Measurements from ENCODE around the gene STAT6. TPM values are rescaled to one million over a fixed set of nuclear protein-coding genes. Genes with fewer than 3 reads are reported as not detected.

Gene STAT6
- total RNA-seq, 1 donor from 2014 or later, result 33.8 TPM

DNA sequence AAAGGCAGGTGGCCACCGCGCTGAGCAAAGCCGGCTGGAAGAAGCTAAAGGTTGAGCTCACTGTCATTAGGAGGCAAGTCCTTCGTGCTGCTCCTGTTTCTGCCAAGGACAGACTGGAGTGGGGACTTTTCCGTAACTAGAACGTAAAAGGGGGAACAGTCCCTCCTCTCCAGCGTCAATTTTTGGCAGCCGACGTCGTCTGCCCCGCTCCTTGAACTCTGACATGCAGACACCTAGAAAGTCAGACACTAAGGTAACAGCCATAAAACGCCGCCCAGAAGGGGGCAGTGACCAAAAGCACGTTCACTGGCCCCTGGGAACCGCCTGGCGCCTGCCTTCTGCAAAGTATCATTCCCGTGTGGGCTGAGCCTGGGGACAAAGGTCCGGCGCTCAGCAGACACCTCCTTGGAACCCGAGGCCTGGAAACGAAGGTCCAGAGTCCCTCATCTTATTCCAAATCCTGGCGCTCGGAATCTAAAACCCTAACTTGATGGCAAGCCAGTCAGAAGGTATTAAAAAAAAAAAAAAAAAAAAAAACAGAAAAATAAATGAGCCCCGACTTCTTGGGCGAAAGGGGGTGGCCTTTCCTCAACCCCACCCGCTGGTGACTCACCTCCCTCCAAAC lies 16.1 kb upstream of the STAT6 start:
- Histone ChIP-seq H3K27ac (ENCODE audit: low read depth, low read length) (no peak overlapping the region), H3K27me3 (ENCODE audit: insufficient read depth, low read length) (no peaks in the 10 kb centered on the region)
- no peak for DNase-seq (ENCODE audit: low read depth)

DNA sequence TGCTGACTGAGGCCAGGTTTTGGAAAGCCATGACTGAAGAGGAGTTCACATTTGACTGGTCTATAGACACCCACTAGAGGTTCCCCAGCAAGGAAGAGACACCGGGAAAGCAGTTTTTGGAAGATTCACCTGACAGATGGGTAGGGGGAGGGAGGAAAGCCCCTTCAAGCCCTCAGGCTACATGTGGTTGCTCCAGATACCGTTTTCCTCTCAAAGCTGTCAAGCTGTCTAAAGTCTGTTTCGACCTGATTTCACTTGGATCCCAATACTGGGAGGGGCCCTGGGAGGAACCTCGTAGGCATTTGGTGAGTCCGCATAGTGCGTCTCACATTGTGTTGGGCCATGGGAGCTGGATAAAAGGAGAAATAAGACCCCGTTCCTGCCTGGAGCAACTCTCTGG lies 15.4 kb upstream of the STAT6 start:
- Histone ChIP-seq H2AFZ (ENCODE audit: low read depth, low read length) (no peak overlapping the region), H3K36me3 (ENCODE audit: insufficient read depth, low read length) (no peaks in the 10 kb centered on the region), H3K4me2 (ENCODE audit: low read length) (peak overlapping the region; percentile 99), H3K9ac (ENCODE audit: low read length) (no peak overlapping the region), H3K79me2 (ENCODE audit: insufficient read depth, low read length) (peaks cover 30% of the 10 kb centered on the region), H3K4me1 (ENCODE audit: insufficient read depth, low read length) (peaks cover 24% of the 10 kb centered on the region), H3K4me3 (ENCODE audit: insufficient read depth, low read depth, low read length) (no peak overlapping the region), H4K20me1 (ENCODE audit: insufficient read depth, low read length) (peaks cover 21% of the 10 kb centered on the region), H3K27me3 (ENCODE audit: insufficient read depth, low read length) (no peaks in the 10 kb centered on the region), H3K9me3 (ENCODE audit: insufficient read depth, low read depth, low read length) (no peaks in the 10 kb centered on the region), H3K27ac (ENCODE audit: low read depth, low read length) (no peak overlapping the region)
- no peak overlapping the region for H3K27ac Mint-ChIP-seq (ENCODE audit: unreplicated experiment)
- no peaks in the 10 kb centered on the region for H3K9me3 Mint-ChIP-seq (ENCODE audit: unreplicated experiment)
- TF ChIP-seq EZH2 (IDR thresholded peaks at IDR 0.05; ENCODE audit: insufficient read depth, low read length), result no peak
- TF ChIP-seq, protein P1, sequence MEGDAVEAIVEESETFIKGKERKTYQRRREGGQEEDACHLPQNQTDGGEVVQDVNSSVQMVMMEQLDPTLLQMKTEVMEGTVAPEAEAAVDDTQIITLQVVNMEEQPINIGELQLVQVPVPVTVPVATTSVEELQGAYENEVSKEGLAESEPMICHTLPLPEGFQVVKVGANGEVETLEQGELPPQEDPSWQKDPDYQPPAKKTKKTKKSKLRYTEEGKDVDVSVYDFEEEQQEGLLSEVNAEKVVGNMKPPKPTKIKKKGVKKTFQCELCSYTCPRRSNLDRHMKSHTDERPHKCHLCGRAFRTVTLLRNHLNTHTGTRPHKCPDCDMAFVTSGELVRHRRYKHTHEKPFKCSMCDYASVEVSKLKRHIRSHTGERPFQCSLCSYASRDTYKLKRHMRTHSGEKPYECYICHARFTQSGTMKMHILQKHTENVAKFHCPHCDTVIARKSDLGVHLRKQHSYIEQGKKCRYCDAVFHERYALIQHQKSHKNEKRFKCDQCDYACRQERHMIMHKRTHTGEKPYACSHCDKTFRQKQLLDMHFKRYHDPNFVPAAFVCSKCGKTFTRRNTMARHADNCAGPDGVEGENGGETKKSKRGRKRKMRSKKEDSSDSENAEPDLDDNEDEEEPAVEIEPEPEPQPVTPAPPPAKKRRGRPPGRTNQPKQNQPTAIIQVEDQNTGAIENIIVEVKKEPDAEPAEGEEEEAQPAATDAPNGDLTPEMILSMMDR (IDR thresholded peaks at IDR 0.05; ENCODE audit: insufficient read depth, low read depth, low read length), result no peak
- H3K36me3 Mint-ChIP-seq (ENCODE audit: low read depth, unreplicated experiment), result no peaks in the 10 kb centered on the region
- H3K4me3 Mint-ChIP-seq (ENCODE audit: unreplicated experiment), result peak overlapping the region; percentile 85
- DNase-seq (ENCODE audit: low read depth) (no peak), FAIRE-seq (no peak)
- peaks cover 12% of the 10 kb centered on the region for H3K4me1 Mint-ChIP-seq (ENCODE audit: low read depth, unreplicated experiment)
- H3K27me3 Mint-ChIP-seq (ENCODE audit: low read depth, unreplicated experiment), result no peaks in the 10 kb centered on the region

More for the DNA sequence above, 16.1 kb upstream of the STAT6 start:
- H3K9me3 ChIP-seq (ENCODE audit: insufficient read depth, low read depth, low read length), result no peaks in the 10 kb centered on the region
- TF ChIP-seq, protein P1 (IDR thresholded peaks at IDR 0.05; ENCODE audit: insufficient read depth, low read depth, low read length), result no peak
- no peak for TF ChIP-seq EZH2 (IDR thresholded peaks at IDR 0.05; ENCODE audit: insufficient read depth, low read length)
- no peaks in the 10 kb centered on the region for H3K36me3 Mint-ChIP-seq (ENCODE audit: low read depth, unreplicated experiment)
- peak overlapping the region; percentile 27 for H2AFZ ChIP-seq (ENCODE audit: low read depth, low read length)
- no peak for FAIRE-seq
- H3K4me1 Mint-ChIP-seq (ENCODE audit: low read depth, unreplicated experiment), result peaks cover 16% of the 10 kb centered on the region
- peak overlapping the region; percentile 99 for H3K4me2 ChIP-seq (ENCODE audit: low read length)
- no peaks in the 10 kb centered on the region for H3K27me3 Mint-ChIP-seq (ENCODE audit: low read depth, unreplicated experiment)
- H3K4me3 Mint-ChIP-seq (ENCODE audit: unreplicated experiment), result peak overlapping the region; percentile 85
- H3K79me2 ChIP-seq (ENCODE audit: insufficient read depth, low read length), result peaks cover 37% of the 10 kb centered on the region
- peaks cover 28% of the 10 kb centered on the region for H4K20me1 ChIP-seq (ENCODE audit: insufficient read depth, low read length)
- peak overlapping the region; percentile 86 for H3K4me3 ChIP-seq (ENCODE audit: insufficient read depth, low read depth, low read length)
- no peaks in the 10 kb centered on the region for H3K36me3 ChIP-seq (ENCODE audit: insufficient read depth, low read length)
- no peaks in the 10 kb centered on the region for H3K9me3 Mint-ChIP-seq (ENCODE audit: unreplicated experiment)
- peak overlapping the region; percentile 81 for H3K27ac Mint-ChIP-seq (ENCODE audit: unreplicated experiment)
- H3K9ac ChIP-seq (ENCODE audit: low read length), result peak overlapping the region; percentile 87
- H3K4me1 ChIP-seq (ENCODE audit: insufficient read depth, low read length), result peaks cover 31% of the 10 kb centered on the region

- Histone ChIP-seq H3K4me3 (ENCODE audit: insufficient read depth, low read depth, low read length) (no peak overlapping the region), H3K36me3 (ENCODE audit: insufficient read depth, low read length) (no peaks in the 10 kb centered on the region), H3K27me3 (ENCODE audit: insufficient read depth, low read length) (no peaks in the 10 kb centered on the region), H3K9ac (ENCODE audit: low read length) (no peak overlapping the region), H3K9me3 (ENCODE audit: insufficient read depth, low read depth, low read length) (no peaks in the 10 kb centered on the region), H4K20me1 (ENCODE audit: insufficient read depth, low read length) (peaks cover 16% of the 10 kb centered on the region), H3K27ac (ENCODE audit: low read depth, low read length) (no peak overlapping the region), H3K4me2 (ENCODE audit: low read length) (no peak overlapping the region), H3K79me2 (ENCODE audit: insufficient read depth, low read length) (peaks cover 25% of the 10 kb centered on the region), H3K4me1 (ENCODE audit: insufficient read depth, low read length) (peaks cover 19% of the 10 kb centered on the region), H2AFZ (ENCODE audit: low read depth, low read length) (no peak overlapping the region)
- no peaks in the 10 kb centered on the region for H3K9me3 Mint-ChIP-seq (ENCODE audit: unreplicated experiment)
- FAIRE-seq (no peak), DNase-seq (ENCODE audit: low read depth) (no peak)
- H3K27ac Mint-ChIP-seq (ENCODE audit: unreplicated experiment), result no peak overlapping the region
- no peaks in the 10 kb centered on the region for H3K27me3 Mint-ChIP-seq (ENCODE audit: low read depth, unreplicated experiment)
- peaks cover 7% of the 10 kb centered on the region for H3K4me1 Mint-ChIP-seq (ENCODE audit: low read depth, unreplicated experiment)
- no peak for TF ChIP-seq EZH2 (IDR thresholded peaks at IDR 0.05; ENCODE audit: insufficient read depth, low read length)
- TF ChIP-seq, protein P1 (IDR thresholded peaks at IDR 0.05; ENCODE audit: insufficient read depth, low read depth, low read length), result no peak
- H3K36me3 Mint-ChIP-seq (ENCODE audit: low read depth, unreplicated experiment), result no peaks in the 10 kb centered on the region
- H3K4me3 Mint-ChIP-seq (ENCODE audit: unreplicated experiment), result no peak overlapping the region
Measured at GRCh38 chr12:57126061-57126460, 14.9 kb upstream of the STAT6 start.

Measured in astrocyte (in vitro differentiated cells and primary cell).